Cardiac muscle cell (in vitro differentiated cells and primary cell): ENCODE results near the gene RASAL3. TPM values are rescaled to one million over a fixed set of nuclear protein-coding genes. Genes with fewer than 3 reads are reported as not detected.
A peak's percentile ranks its signal among the peaks of the same experiment; 100 is the strongest.

Experiments
- DNase-seq, 2 donors: peaks; one replicate each; pipeline versions ENCODE4 v3.0.0 to v3.0.0-alpha.2; 2010 to 2017; ENCODE audit warnings: low read depth in 1 of 2, low spot score in 1 of 2
- H3K27ac ChIP-seq: fragments of 200-600 bp; sonication (generic); 2 replicates; pipeline ENCODE4 v1.5.1; 2016
- H3K27me3 ChIP-seq: fragments of 200-600 bp; sonication (generic); 2 replicates; pipeline ENCODE4 v1.6.0; 2016; ENCODE audit warnings: control low read depth
- H3K36me3 ChIP-seq: fragments of 200-600 bp; sonication (generic); 2 replicates; pipeline ENCODE4 v1.5.1; 2016; ENCODE audit warnings: control low read depth
- H3K4me1 ChIP-seq: fragments of 200-600 bp; sonication (generic); 2 replicates; pipeline ENCODE4 v1.8.1; 2017; ENCODE audit warnings: low read depth, mild to moderate bottlenecking, mixed run types
- H3K4me3 ChIP-seq: fragments of 200-600 bp; sonication (generic); 2 replicates; pipeline ENCODE4 v1.5.1; 2016; ENCODE audit warnings: mild to moderate bottlenecking
- H3K9me3 ChIP-seq: fragments of 200-600 bp; sonication (generic); 2 replicates; pipeline ENCODE4 v1.5.1; 2017; ENCODE audit warnings: low read depth, mild to moderate bottlenecking, control low read depth
- CTCF ChIP-seq: IDR thresholded peaks from 2 replicates; pipeline ENCODE4 v1.5.1; 2012; ENCODE audit warnings: low read depth, mild to moderate bottlenecking, low read length
- polyA plus RNA-seq: library from polyadenylated mRNA; unstranded; fragments of >200 nt; fragmentation: Nextera tagmentation; extraction: Ambion mirVana; gene quantifications from 2 replicates; pipeline ENCODE4 v1.2.1, GENCODE V29; 2016
- total RNA-seq: library from RNA; depleted of rRNA; stranded (reverse); fragments of >200 nt; gene quantifications from 2 replicates; pipeline ENCODE4 v1.2.3, GENCODE V29; 2016

The RASAL3 gene
- total and polyA plus RNA-seq, 2 experiments from 2014 or later, result not detected

- Histone ChIP-seq H3K27ac (no peak overlapping the region), H3K27me3 (peaks cover 77% of the 10 kb centered on the region), H3K4me1 (no peaks in the 10 kb centered on the region), H3K4me3 (no peak overlapping the region), H3K9me3 (no peaks in the 10 kb centered on the region), H3K36me3 (no peaks in the 10 kb centered on the region)
- TF ChIP-seq CTCF, result no peak
- no peak for DNase-seq
These were observed 6.5 kb downstream of the RASAL3 start for GRCh38 chr19:15457701-15458484.

GRCh38 chr19:15456871-15457700 is 7.3 kb downstream of the RASAL3 start:
- H3K27me3 ChIP-seq, result peaks cover 77% of the 10 kb centered on the region
- H3K4me3 ChIP-seq, result peak overlapping the region; percentile 13
- DNase-seq, result peak in 1 of 2 donors; percentile 14
- no peaks in the 10 kb centered on the region for H3K36me3 ChIP-seq
- no peaks in the 10 kb centered on the region for H3K9me3 ChIP-seq
- no peak overlapping the region for H3K27ac ChIP-seq
- no peaks in the 10 kb centered on the region for H3K4me1 ChIP-seq
- no peak for TF ChIP-seq CTCF

GRCh38 chr19:15456441-15456840 is 7.9 kb downstream of the RASAL3 start:
- peaks cover 77% of the 10 kb centered on the region for H3K27me3 ChIP-seq
- no peak for TF ChIP-seq CTCF
- no peak for DNase-seq
- H3K36me3 ChIP-seq, result no peaks in the 10 kb centered on the region
- no peak overlapping the region for H3K4me3 ChIP-seq
- H3K9me3 ChIP-seq, result no peaks in the 10 kb centered on the region
- no peak overlapping the region for H3K27ac ChIP-seq
- no peaks in the 10 kb centered on the region for H3K4me1 ChIP-seq

GRCh38 chr19:15455996-15456395 is 8.3 kb downstream of the RASAL3 start:
- no peak for TF ChIP-seq CTCF
- Histone ChIP-seq H3K9me3 (no peaks in the 10 kb centered on the region), H3K27me3 (peaks cover 73% of the 10 kb centered on the region), H3K36me3 (no peaks in the 10 kb centered on the region), H3K4me3 (no peak overlapping the region), H3K27ac (no peak overlapping the region), H3K4me1 (no peaks in the 10 kb centered on the region)
- DNase-seq, result no peak

GRCh38 chr19:15453906-15454860 is 10.2 kb downstream of the RASAL3 start:
- TF ChIP-seq CTCF, result peak; percentile 38
- no peak for DNase-seq
- peaks cover 55% of the 10 kb centered on the region for H3K27me3 ChIP-seq
- no peaks in the 10 kb centered on the region for H3K9me3 ChIP-seq
- no peaks in the 10 kb centered on the region for H3K36me3 ChIP-seq
- no peak overlapping the region for H3K4me3 ChIP-seq
- no peak overlapping the region for H3K27ac ChIP-seq
- H3K4me1 ChIP-seq, result no peaks in the 10 kb centered on the region
